IMR-90 (cell line): Measurements from ENCODE around the gene NOTCH2. TPM values are rescaled to one million over a fixed set of nuclear protein-coding genes. Genes with fewer than 3 reads are reported as not detected.

ENCODE experiments used
- ATAC-seq: fragments of 200-7000 bp; cut with Tn5 transposase; 2 replicates; pipeline ENCODE4 v1.9.1; 2020; ENCODE audit warnings: low read depth, mild to moderate bottlenecking, moderate library complexity
- BruUV-seq: library from RNA; stranded (reverse); fragments of 400-500 nt; replicated peaks from 2 replicates; lab custom pipeline; 2021; lab: Mats Ljungman, UMichigan
- CTCF ChIA-PET: fragments of 300-600 bp; formaldehyde crosslinking; extraction: SDS; loops from one replicate; lab custom pipeline; 2021; ENCODE audit warnings: antibody characterized with exemption; lab: Yijun Ruan, JAX
- POLR2A ChIA-PET: fragments of 300-600 bp; sonication (Branson Sonifier 250); formaldehyde crosslinking; loops from one replicate; lab custom pipeline; 2022; ENCODE audit warnings: antibody characterized with exemption; ENCODE audit not compliant: unreplicated experiment; lab: Charles Lee
- DNase-seq: peaks from one replicate; pipeline ENCODE4 v3.0.0; 2013
- H2AFZ ChIP-seq: replicated peaks from 2 replicates; pipeline ENCODE3; 2013; ENCODE audit warnings: low read length, mild to moderate bottlenecking; ENCODE audit not compliant: poor library complexity
- H2AK5ac ChIP-seq: 2 replicates; pipeline ENCODE4 v1.6.1; 2013; ENCODE audit warnings: low read depth, low read length, inconsistent platforms
- H2AK9ac ChIP-seq: replicated peaks from 2 replicates; pipeline ENCODE3; 2013; ENCODE audit warnings: mild to moderate bottlenecking, low read depth, low read length, moderate library complexity; ENCODE audit not compliant: poor library complexity
- H2BK120ac ChIP-seq: 2 replicates; pipeline ENCODE4 v1.6.1; 2013; ENCODE audit warnings: low read depth, low read length, inconsistent platforms
- H2BK15ac ChIP-seq: 3 replicates; pipeline ENCODE4 v1.6.1; 2013; ENCODE audit warnings: low read depth, low read length, inconsistent platforms
- H2BK20ac ChIP-seq: 2 replicates; pipeline ENCODE4 v1.6.1; 2013; ENCODE audit warnings: low read depth, mild to moderate bottlenecking, inconsistent platforms, low read length, moderate library complexity
- H2BK5ac ChIP-seq: 2 replicates; pipeline ENCODE4 v1.6.1; 2013; ENCODE audit warnings: mild to moderate bottlenecking, low read depth, low read length, inconsistent platforms; ENCODE audit not compliant: poor library complexity, severe bottlenecking
- H3K14ac ChIP-seq: replicated peaks from 2 replicates; pipeline ENCODE4 v1.6.1; 2013; ENCODE audit warnings: low read depth, low read length, inconsistent platforms
- H3K18ac ChIP-seq: 2 replicates; pipeline ENCODE4 v1.6.1; 2013; ENCODE audit warnings: low read depth, low read length, control low read depth
- H3K23ac ChIP-seq: 2 replicates; pipeline ENCODE4 v1.6.1; 2013; ENCODE audit warnings: low read depth, low read length, inconsistent platforms
- H3K27ac ChIP-seq: 2 replicates; pipeline ENCODE4 v1.5.1; 2013; ENCODE audit warnings: mild to moderate bottlenecking, control low read depth, low read length; ENCODE audit not compliant: insufficient read depth
- H3K27me3 ChIP-seq: 2 replicates; pipeline ENCODE4 v1.6.1; 2013; ENCODE audit warnings: low read length; ENCODE audit not compliant: control insufficient read depth, insufficient read depth
- H3K36me3 ChIP-seq: 2 replicates; pipeline ENCODE4 v1.6.1; 2013; ENCODE audit warnings: low read length, mixed read lengths; ENCODE audit not compliant: control insufficient read depth, insufficient read depth
- H3K4ac ChIP-seq: 2 replicates; pipeline ENCODE4 v1.6.1; 2013; ENCODE audit warnings: low read depth, low read length, inconsistent platforms
- H3K4me1 ChIP-seq: 2 replicates; pipeline ENCODE4 v1.6.1; 2013; ENCODE audit warnings: low read length, mixed read lengths; ENCODE audit not compliant: control insufficient read depth, insufficient read depth
- H3K4me2 ChIP-seq: 2 replicates; pipeline ENCODE4 v1.6.1; 2013; ENCODE audit warnings: low read depth, mild to moderate bottlenecking, control low read depth, low read length, moderate library complexity
- H3K4me3 ChIP-seq: 2 replicates; pipeline ENCODE4 v1.5.1; 2013; ENCODE audit warnings: low read depth, mild to moderate bottlenecking, control low read depth, low read length, moderate library complexity; ENCODE audit not compliant: insufficient read depth
- H3K56ac ChIP-seq: 2 replicates; pipeline ENCODE4 v1.6.1; 2013; ENCODE audit warnings: low read length, inconsistent platforms; ENCODE audit not compliant: insufficient read depth; ENCODE audit errors: extremely low read depth
- H3K79me1 ChIP-seq, 2 experiments: 2 replicates each; pipeline ENCODE4 v1.6.1; 2013; ENCODE audit warnings: low read length in 2 of 2, inconsistent platforms in 1 of 2, low read depth in 1 of 2
- H3K9ac ChIP-seq: 2 replicates; pipeline ENCODE4 v1.6.1; 2013; ENCODE audit warnings: low read depth, low read length, control low read depth
- H3K9me1 ChIP-seq: 2 replicates; pipeline ENCODE4 v1.6.1; 2013; ENCODE audit warnings: low read length, inconsistent platforms; ENCODE audit not compliant: insufficient read depth
- H3K9me3 ChIP-seq: 2 replicates; pipeline ENCODE4 v1.6.1; 2013; ENCODE audit warnings: low read length; ENCODE audit not compliant: control insufficient read depth, insufficient read depth
- H4K20me1 ChIP-seq: 2 replicates; pipeline ENCODE4 v1.6.1; 2013; ENCODE audit warnings: low read length, inconsistent platforms; ENCODE audit not compliant: insufficient read depth
- H4K5ac ChIP-seq: 2 replicates; pipeline ENCODE4 v1.6.1; 2013; ENCODE audit warnings: mild to moderate bottlenecking, low read depth, low read length, control low read depth
- H4K8ac ChIP-seq, 2 experiments: 2 replicates each; pipeline ENCODE4 v1.6.1; 2013; ENCODE audit warnings: low read depth in 2 of 2, low read length in 2 of 2, control low read depth in 1 of 2, inconsistent platforms in 1 of 2
- H4K91ac ChIP-seq: 2 replicates; pipeline ENCODE4 v1.6.1; 2013; ENCODE audit warnings: low read depth, low read length, inconsistent platforms; ENCODE audit not compliant: insufficient read depth
- FOS ChIP-seq: fragments of 150-350 bp; IDR thresholded peaks from 2 replicates; pipeline ENCODE4 v1.6.1; 2016; ENCODE audit warnings: low read depth, low read length
- USF2 ChIP-seq: fragments of 150-350 bp; IDR thresholded peaks from 2 replicates; pipeline ENCODE4 v1.6.1; 2017; ENCODE audit warnings: mild to moderate bottlenecking, antibody characterized with exemption, low read length, low read depth
- WGBS, 2 experiments: methylation state at CpG; one replicate each; pipeline versions ENCODE4 v1.1.5 to v1.1.7; 2013; ENCODE audit warnings: missing lambda C conversion rate in 2 of 2; ENCODE audit not compliant: insufficient read length in 1 of 2; ENCODE audit errors: extremely low coverage in 2 of 2; 5-methylcytosine and 5-hydroxymethylcytosine counted together
- dilution Hi-C: fragments of 300-500 bp; cut with HindIII; formaldehyde crosslinking; loops from one replicate; pipeline ENCODE4 v1.14.3; 2018; ENCODE audit warnings: low sequenced_read_pairs; ENCODE audit not compliant: unreplicated experiment
- in situ Hi-C: fragments of 300-500 bp; cut with MboI; formaldehyde crosslinking; loops from 3 replicates; pipeline ENCODE4 v1.14.3; 2019; ENCODE audit warnings: low sequenced_read_pairs, inconsistent platforms, mixed read lengths
- intact Hi-C: fragments of 100-400 bp; cut with micrococcal nuclease; formaldehyde crosslinking; loops from 2 replicates; pipeline ENCODE4 v1.10.0; 2022
- polyA plus RNA-seq, 3 experiments: library from polyadenylated mRNA; depleted of rRNA; stranded (reverse); fragments of >200 nt; gene quantifications; 2 replicates each; pipeline ENCODE4 v1.2.3, GENCODE V29; 2012; ENCODE audit warnings: low replicate concordance in 1 of 3
- total RNA-seq: library from RNA; depleted of rRNA; stranded (reverse); fragments of >200 nt; gene quantifications from 2 replicates; pipeline ENCODE4 v1.2.3, GENCODE V29; 2012

NOTCH2 gene
- total and polyA plus RNA-seq, 2 of the 4 experiments (the other 2 are of a cell fraction) = 40.4 to 131 TPM

DNA sequence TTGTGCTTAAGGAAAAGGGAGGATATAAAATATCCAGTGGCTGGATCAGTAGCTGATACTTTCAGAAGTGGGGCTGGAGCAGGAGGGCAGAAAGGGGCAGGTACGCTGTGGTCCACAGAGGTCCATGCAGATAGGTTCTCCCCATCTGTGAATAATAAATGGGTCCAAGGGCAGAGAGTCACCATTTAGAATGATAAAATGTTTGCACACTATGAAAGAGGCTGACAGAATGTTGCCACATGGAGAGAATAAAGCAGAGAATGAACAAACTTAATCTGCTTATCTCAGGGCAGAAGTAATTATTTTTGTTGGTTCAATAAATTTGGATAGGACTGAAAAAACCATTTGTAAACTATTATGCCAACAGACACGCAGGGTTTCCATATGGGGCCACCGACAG is 156.5 kb downstream of the NOTCH2 start:
- no peak overlapping the region for H2BK20ac ChIP-seq
- ATAC-seq (no peak), DNase-seq (no peak)
- H3K9me3 ChIP-seq = no peaks in the 10 kb centered on the region
- no peak overlapping the region for H3K27ac ChIP-seq
- no peak overlapping the region for H4K91ac ChIP-seq
- H3K4me2 ChIP-seq = no peak overlapping the region
- no peak overlapping the region for H2BK120ac ChIP-seq
- H3K23ac ChIP-seq = no peak overlapping the region
- H4K5ac ChIP-seq = no peak overlapping the region
- H3K79me1 ChIP-seq = peaks cover 0 to 17% of the 10 kb centered on the region in 2 experiments; a peak in 2 of 4 replicates
- H3K36me3 ChIP-seq = peaks cover 34% of the 10 kb centered on the region
- WGBS, 2 experiments = 100% methylated on average over 2 of the region's 3 CpGs; no CpG with 5 or more reads in 1 of the 2 experiments
- no TSS peak for BruUV-seq
- no peak overlapping the region for H2AK5ac ChIP-seq
- dilution Hi-C loops = no loop called here
- no peak overlapping the region for H3K56ac ChIP-seq
- H3K27me3 ChIP-seq = no peaks in the 10 kb centered on the region
- no peak overlapping the region for H3K9ac ChIP-seq
- H3K4me3 ChIP-seq = no peak overlapping the region
- ChIA-PET POLR2A (no interaction called here), CTCF (no interaction called here)
- in situ Hi-C loops = no loop called here
- no peak for TF ChIP-seq FOS
- TF ChIP-seq USF2 = no peak
- H2AFZ ChIP-seq = no peak overlapping the region
- no peak overlapping the region for H3K18ac ChIP-seq
- no peaks in the 10 kb centered on the region for H4K20me1 ChIP-seq
- H3K4ac ChIP-seq = no peak overlapping the region
- H3K14ac ChIP-seq = no peak overlapping the region
- no peaks in the 10 kb centered on the region for H3K4me1 ChIP-seq
- H2BK5ac ChIP-seq = no peak overlapping the region
- no peak overlapping the region for H2AK9ac ChIP-seq
- intact Hi-C loops = no loop called here
- H3K9me1 ChIP-seq = peaks cover 14% of the 10 kb centered on the region; the same call in 1 of the 2 replicates
- H4K8ac ChIP-seq = no peak overlapping the region
- no peak overlapping the region for H2BK15ac ChIP-seq
